Measurements from ENCODE around the gene PRSS36. TPM values are rescaled to one million over a fixed set of nuclear protein-coding genes. Genes with fewer than 3 reads are reported as not detected.
A peak's percentile ranks its signal among the peaks of the same experiment; 100 is the strongest.

Gene PRSS36
- total and polyA plus RNA-seq, 9 of the 15 experiments (the other 6 are each of a cell fraction or from before 2014, with no cell fraction given): 0.09 to 1.2 (median 0.54) TPM; not detected in 2

DNA sequence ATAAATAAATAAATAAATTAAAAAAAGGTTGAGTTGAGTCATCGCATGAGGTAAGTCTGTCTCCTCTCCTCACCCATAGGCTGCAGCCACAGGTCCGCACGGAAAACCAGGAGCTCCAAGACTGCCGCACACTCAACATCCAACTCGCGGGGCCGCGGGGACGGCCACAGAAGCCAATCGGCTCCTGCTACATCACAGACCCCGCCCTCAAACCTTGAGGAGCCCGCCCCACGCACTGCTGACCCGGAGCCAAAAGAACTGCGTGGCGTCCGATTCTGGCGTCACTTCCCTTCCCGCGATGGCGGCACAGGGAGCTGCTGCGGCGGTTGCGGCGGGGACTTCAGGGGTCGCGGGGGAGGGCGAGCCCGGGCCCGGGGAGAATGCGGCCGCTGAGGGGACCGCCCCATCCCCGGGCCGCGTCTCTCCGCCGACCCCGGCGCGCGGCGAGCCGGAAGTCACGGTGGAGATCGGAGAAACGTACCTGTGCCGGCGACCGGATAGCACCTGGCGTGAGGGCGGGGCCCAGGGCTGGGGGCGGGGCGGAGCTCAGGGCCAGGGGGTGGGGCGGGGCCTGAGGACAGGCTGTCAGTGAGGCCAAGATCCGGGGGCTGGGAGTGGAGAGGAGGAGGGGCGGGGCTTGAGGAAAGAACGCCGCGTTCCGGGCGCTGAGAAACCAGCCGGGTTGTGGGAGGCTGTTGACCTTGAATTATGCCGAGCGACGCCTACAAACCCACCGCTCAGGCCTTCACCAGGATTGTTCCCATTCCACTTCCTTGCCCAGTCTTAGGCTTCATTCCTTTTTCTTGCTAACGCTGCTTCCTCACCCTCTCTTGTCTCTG is 32.3 kb downstream of the PRSS36 start, which contains the start of gene KAT8 (continued):
- TF ChIP-seq NR0B1 (IDR thresholded peaks at IDR 0.05; ENCODE audit: partially characterized antibody): no peak
- no peak for TF ChIP-seq FOS (IDR thresholded peaks at IDR 0.05; ENCODE audit: extremely low read depth, insufficient read length)
- TF ChIP-seq TEAD2 (tag; IDR thresholded peaks at IDR 0.05): no peak
- TF ChIP-seq FOSL1 (tag; conservative IDR thresholded peaks at IDR 0.05): 0 out of 2 replicates have a peak, but pooled peaks have one; percentile 25
- no peak for TF ChIP-seq MGA (IDR thresholded peaks at IDR 0.05)
- TF ChIP-seq KLF13 (tag; IDR thresholded peaks at IDR 0.05; ENCODE audit: borderline replicate concordance, low read depth): no peak
- TF ChIP-seq PKNOX1 (IDR thresholded peaks at IDR 0.05): peak; percentile 61; the same call in 1 of the 2 replicates
- TF ChIP-seq ZNF274 (IDR thresholded peaks at IDR 0.05; ENCODE audit: borderline replicate concordance, low read depth, low read length): no peak
- TF ChIP-seq TAF15 (IDR thresholded peaks at IDR 0.05; ENCODE audit: low read depth, low read length): no peak
- peak in 1 of 2 experiments; percentile 51; a peak in 1 of 4 replicates for TF ChIP-seq FOXK2 (conservative IDR thresholded peaks at IDR 0.05 in 1 of 2, IDR thresholded peaks at IDR 0.05 in 1 of 2; ENCODE audit: low read depth in 2 of 2)
- TF ChIP-seq ZNF696 (CRISPR knock-in tag; conservative IDR thresholded peaks at IDR 0.05): no peak
- TF ChIP-seq C11orf30 (IDR thresholded peaks at IDR 0.05; ENCODE audit: low read depth): peak; percentile 100
- no peak for TF ChIP-seq ESRRB (CRISPR knock-in tag; IDR thresholded peaks at IDR 0.05; ENCODE audit: borderline replicate concordance)

Measured in K562 (cell line).